Measurements from ENCODE around the gene BMP10. TPM values are rescaled to one million over a fixed set of nuclear protein-coding genes. Genes with fewer than 3 reads are reported as not detected.

Gene BMP10
- total RNA-seq, 1 experiment from 2014 or later: not detected

DNA sequence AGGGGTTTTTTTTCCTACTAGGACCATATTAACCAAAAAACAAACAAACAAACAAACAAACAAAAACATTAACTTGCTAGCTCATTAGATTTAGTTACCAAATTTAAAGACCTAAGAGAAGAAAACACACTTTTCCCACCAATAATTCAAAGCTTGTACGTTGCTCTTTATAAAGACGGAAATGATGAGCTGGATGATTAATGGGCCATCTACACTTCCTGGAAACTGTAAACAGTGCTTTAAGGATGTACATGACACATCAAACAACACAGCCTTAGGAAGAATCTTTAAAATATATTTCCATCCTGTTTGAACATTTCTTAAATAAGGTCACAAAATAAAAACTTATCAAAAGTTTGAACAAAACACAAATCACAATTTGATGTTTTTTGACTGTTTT is 982 bp downstream of the BMP10 start:
- Histone ChIP-seq H3K27me3 (ENCODE audit: insufficient read depth, low read length) (no peaks in the 10 kb centered on the region; the same call in 1 of the 2 replicates), H3K9me2 (ENCODE audit: insufficient read depth) (no peaks in the 10 kb centered on the region), H3K4me1 (ENCODE audit: control insufficient read depth in 1 of 2, insufficient read depth in 2 of 2, low read length in 2 of 2) (no peaks in the 10 kb centered on the region), H3K9me3 (ENCODE audit: control insufficient read depth in 1 of 2, insufficient read depth in 1 of 2, low read depth in 1 of 2, low read length in 2 of 2) (no peaks in the 10 kb centered on the region), H3K27ac (ENCODE audit: low read depth, low read length) (no peak overlapping the region), H3K36me3 (ENCODE audit: control insufficient read depth in 1 of 2, insufficient read depth in 2 of 2, low read length in 2 of 2) (no peaks in the 10 kb centered on the region), H3K9ac (ENCODE audit: low read length) (no peak overlapping the region), H3K79me2 (ENCODE audit: insufficient read depth, low read length) (no peaks in the 10 kb centered on the region), H4K20me1 (ENCODE audit: insufficient read depth) (no peaks in the 10 kb centered on the region), H3K4me2 (ENCODE audit: low read length) (no peak overlapping the region), H3K4me3 (replicated peaks in 1 of 2; ENCODE audit: low read depth in 1 of 2, low read length in 2 of 2) (no peak overlapping the region), H2AFZ (ENCODE audit: low read depth, low read length, poor library complexity, severe bottlenecking) (no peak overlapping the region)
- intact Hi-C loops (cut with micrococcal nuclease): no loop called here
- BruUV-seq (replicated peaks): no TSS peak
- TF ChIP-seq JUND (IDR thresholded peaks at IDR 0.05): no peak
- TF ChIP-seq EZH2 (IDR thresholded peaks at IDR 0.05): no peak
- TF ChIP-seq POLR2A (IDR thresholded peaks at IDR 0.05; ENCODE audit: borderline replicate concordance, extremely low read depth, insufficient read depth, insufficient read length): no peak
- no peak for TF ChIP-seq RAD21 (IDR thresholded peaks at IDR 0.05; ENCODE audit: low read depth)
- no peak for TF ChIP-seq FOSL1 (IDR thresholded peaks at IDR 0.05; ENCODE audit: low read depth)
- TF ChIP-seq EGR1 (IDR thresholded peaks at IDR 0.05; ENCODE audit: low read depth): no peak
- TF ChIP-seq ZBTB33 (IDR thresholded peaks at IDR 0.05; ENCODE audit: extremely low read depth, insufficient replicate concordance, low read length): no peak
- no peak for TF ChIP-seq SRF (IDR thresholded peaks at IDR 0.05; ENCODE audit: low read depth)
- TF ChIP-seq TCF7L2 (IDR thresholded peaks at IDR 0.05; ENCODE audit: borderline replicate concordance, extremely low read depth, insufficient read depth, insufficient read length): no peak
- TF ChIP-seq SP1 (IDR thresholded peaks at IDR 0.05; ENCODE audit: low read depth): no peak
- TF ChIP-seq ZFX (IDR thresholded peaks at IDR 0.05): no peak
- no peak for TF ChIP-seq EZH2phosphoT487 (IDR thresholded peaks at IDR 0.05; ENCODE audit: borderline replicate concordance)
- TF ChIP-seq, protein P1, sequence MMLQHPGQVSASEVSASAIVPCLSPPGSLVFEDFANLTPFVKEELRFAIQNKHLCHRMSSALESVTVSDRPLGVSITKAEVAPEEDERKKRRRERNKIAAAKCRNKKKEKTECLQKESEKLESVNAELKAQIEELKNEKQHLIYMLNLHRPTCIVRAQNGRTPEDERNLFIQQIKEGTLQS (IDR thresholded peaks at IDR 0.05): no peak
- DNase-seq (ENCODE audit: low read depth, low spot score): no peak
- ATAC-seq: no peak
- ChIA-PET CTCF (interaction anchor here (0.9 kb wide), 1 partner anchor 31 kb away, joined by 3 read pairs; no protein-coding TSS in a partner anchor), RAD21 (ENCODE audit: low non-redundant PET in 1 of 2, low total read pairs in 2 of 2, uncharacterized antibody in 2 of 2, unreplicated experiment in 2 of 2) (no interaction called here), POLR2A (no interaction called here)
